K562 (cell line): Measurements from ENCODE around the gene VIT. TPM values are rescaled to one million over a fixed set of nuclear protein-coding genes. Genes with fewer than 3 reads are reported as not detected.

Experiments used
- ATAC-seq: fragments of 200-7000 bp; cut with Tn5 transposase; 3 replicates; pipeline ENCODE4 v1.9.1; 2020; ENCODE audit warnings: moderate library complexity
- BruUV-seq: library from RNA; stranded (reverse); fragments of 400-500 nt; replicated peaks from 2 replicates; lab custom pipeline; 2021; lab: Mats Ljungman, UMichigan
- CTCF ChIA-PET: fragments of 300-600 bp; formaldehyde crosslinking; extraction: SDS; loops from one replicate; lab custom pipeline; 2021; ENCODE audit warnings: low intra/inter-chr PET ratio; lab: Yijun Ruan, JAX
- POLR2A ChIA-PET: fragments of 300-600, 350-650 bp; sonication (Branson Sonifier 250); formaldehyde crosslinking; extraction: SDS; loops from one replicate; lab custom pipeline; 2021; ENCODE audit warnings: antibody characterized with exemption, inconsistent platforms; lab: Yijun Ruan, JAX
- DNase-seq, 4 experiments: peaks; one replicate each; pipeline versions ENCODE4 v3.0.0 to v3.0.0-alpha.2; 2011 to 2018; ENCODE audit warnings: low spot score in 3 of 4, mixed read lengths in 3 of 4; ENCODE audit errors: extremely low read depth in 1 of 4
- FAIRE-seq: peaks from 2 replicates; lab custom pipeline; 2011; peaks lifted over from hg19 to GRCh38; lab: Jason Lieb, UNC
- H2AFZ ChIP-seq: 2 replicates; pipeline ENCODE4 v1.6.0; 2011; ENCODE audit warnings: low read depth, low read length, control low read depth, inconsistent platforms
- H3K27ac ChIP-seq: fragments of 200-600 bp; 3 replicates; pipeline ENCODE4 v1.8.0; 2011; ENCODE audit warnings: low read depth, mild to moderate bottlenecking, control low read depth, inconsistent platforms, low read length, moderate library complexity, mixed read lengths; ENCODE audit errors: extremely low read depth
- H3K27me3 ChIP-seq, 2 experiments: fragments of 300-600 bp in 1 of 2; 2 replicates in 1 of 2; 3 replicates in 1 of 2; pipeline versions ENCODE4 v1.6.0 to v1.8.0; 2011; ENCODE audit warnings: inconsistent platforms in 2 of 2, low read length in 2 of 2, mild to moderate bottlenecking in 1 of 2, mixed read lengths in 1 of 2, moderate library complexity in 1 of 2; ENCODE audit not compliant: control insufficient read depth in 2 of 2, insufficient read depth in 2 of 2
- H3K36me3 ChIP-seq: fragments of 300-600 bp; 3 replicates; pipeline ENCODE4 v1.8.0; 2011; ENCODE audit warnings: mild to moderate bottlenecking, low read length, inconsistent platforms; ENCODE audit not compliant: control insufficient read depth, insufficient read depth
- H3K4me1 ChIP-seq, 2 experiments: fragments of 200-600 bp in 1 of 2; replicated peaks in 1 of 2; 2 replicates in 1 of 2; 3 replicates in 1 of 2; pipeline versions ENCODE4 v1.5.1 to v1.8.0; 2011; ENCODE audit warnings: inconsistent platforms in 2 of 2, low read length in 2 of 2, mild to moderate bottlenecking in 1 of 2, mixed read lengths in 1 of 2, moderate library complexity in 1 of 2; ENCODE audit not compliant: control insufficient read depth in 2 of 2, insufficient read depth in 2 of 2
- H3K4me2 ChIP-seq: 2 replicates; pipeline ENCODE4 v1.6.1; 2011; ENCODE audit warnings: low read length, control low read depth, inconsistent platforms, mixed read lengths; ENCODE audit not compliant: insufficient read depth
- H3K4me3 ChIP-seq: fragments of 200-600 bp; sonication (generic), shearing (Covaris generic); 2 replicates; pipeline ENCODE4 v1.5.1; 2016; ENCODE audit warnings: control low read depth, inconsistent platforms
- H3K79me2 ChIP-seq: fragments of 200-600 bp; 3 replicates; pipeline ENCODE4 v1.8.0; 2011; ENCODE audit warnings: low read length, inconsistent platforms; ENCODE audit not compliant: control insufficient read depth, insufficient read depth
- H3K9ac ChIP-seq, 2 experiments: 2 replicates each; pipeline versions ENCODE4 v1.6.0 to v1.6.1; 2011; ENCODE audit warnings: low read depth in 2 of 2, low read length in 2 of 2, control low read depth in 1 of 2, inconsistent platforms in 1 of 2, mild to moderate bottlenecking in 1 of 2, mixed read lengths in 1 of 2; ENCODE audit not compliant: insufficient read depth in 1 of 2
- H3K9me1 ChIP-seq: one replicate; pipeline ENCODE4 v1.6.0; 2011; ENCODE audit warnings: inconsistent platforms, mild to moderate bottlenecking, low read length, moderate library complexity; ENCODE audit not compliant: control insufficient read depth, insufficient read depth
- H3K9me3 ChIP-seq: replicated peaks from 2 replicates; pipeline ENCODE4 v1.5.1; 2011; ENCODE audit warnings: low read depth, low read length, inconsistent platforms; ENCODE audit not compliant: control insufficient read depth, insufficient read depth
- H4K20me1 ChIP-seq: replicated peaks from 2 replicates; pipeline ENCODE4 v1.6.1; 2011; ENCODE audit warnings: low read length, inconsistent platforms, mixed read lengths; ENCODE audit not compliant: control insufficient read depth, insufficient read depth
- ARID1B ChIP-seq: fragments of 450-650 bp; IDR thresholded peaks from 2 replicates; pipeline ENCODE4 v1.6.1; 2016; ENCODE audit warnings: antibody characterized with exemption, mild to moderate bottlenecking, inconsistent platforms
- EZH2 ChIP-seq: IDR thresholded peaks from 2 replicates; pipeline ENCODE4 v1.6.1; 2012; ENCODE audit warnings: low read depth, mild to moderate bottlenecking, inconsistent platforms, low read length, borderline replicate concordance
- MED1 ChIP-seq: sonication (generic); formaldehyde crosslinking; IDR thresholded peaks from 2 replicates; pipeline ENCODE4 v1.8.1; 2023; ENCODE audit warnings: missing genetic modification reagents, borderline replicate concordance
- NCOA6 ChIP-seq: fragments of 450-650 bp; IDR thresholded peaks from 2 replicates; pipeline ENCODE4 v1.6.1; 2017; ENCODE audit warnings: mild to moderate bottlenecking
- NCOR1 ChIP-seq: fragments of 450-650 bp; IDR thresholded peaks from 2 replicates; pipeline ENCODE4 v1.6.1; 2016; ENCODE audit warnings: mild to moderate bottlenecking, moderate library complexity
- NFE2 ChIP-seq: IDR thresholded peaks from 2 replicates; pipeline ENCODE4 v1.6.1; 2014; ENCODE audit warnings: antibody characterized with exemption, low read depth
- SRF ChIP-seq, 2 experiments: fragments of 250-450, 450-650 bp in 1 of 2; sonication (Bioruptor Pico) in 1 of 2; sonication (generic) in 1 of 2; formaldehyde crosslinking; IDR thresholded peaks; 2 replicates each; pipeline versions ENCODE4 v1.5.0 to v1.5.1; 2020 to 2022; ENCODE audit warnings: mild to moderate bottlenecking in 1 of 2, missing genetic modification reagents in 1 of 2
- SRSF1 ChIP-seq: fragments of 200-400 bp; formaldehyde crosslinking; IDR thresholded peaks from 2 replicates; pipeline ENCODE4 v1.6.1; 2017; ENCODE audit warnings: mild to moderate bottlenecking, low read depth, low read length, moderate library complexity
- YBX1 ChIP-seq: fragments of 450-650 bp; IDR thresholded peaks from 2 replicates; pipeline ENCODE4 v1.7.1; 2016; ENCODE audit warnings: mild to moderate bottlenecking
- WGBS: fragments of 100-300 bp; shearing (Covaris generic); methylation state at CpG from one replicate; pipeline ENCODE4 v1.1.6; 2016; ENCODE audit warnings: low coverage, mixed read lengths; ENCODE audit not compliant: insufficient coverage; ENCODE audit errors: missing lambda C conversion rate; 5-methylcytosine and 5-hydroxymethylcytosine counted together
- in situ Hi-C: fragments of 300-500 bp; cut with MboI; formaldehyde crosslinking; loops from 4 replicates; pipeline ENCODE4 v1.15.0; 2018; ENCODE audit warnings: inconsistent platforms, mixed read lengths
- intact Hi-C: fragments of 100-400 bp; cut with micrococcal nuclease; formaldehyde crosslinking; loops from 2 replicates; pipeline ENCODE4 v1.14.2; 2022
- polyA plus RNA-seq, 8 experiments: library from polyadenylated mRNA; depleted of rRNA in 4 of 8; stranded (reverse) in 5 of 8; unstranded in 3 of 8; fragments of >200 nt; fragmentation: Nextera tagmentation in 2 of 8; fragmentation: Illumina TruSeq in 1 of 8; extraction: Ambion mirVana in 2 of 8; extraction: Trizol in 1 of 8; gene quantifications; 2 replicates each; pipeline versions ENCODE4 v1.2.1 to v1.2.3, GENCODE V29; 2011 to 2014; ENCODE audit warnings: inconsistent platforms in 1 of 8, missing spikeins in 1 of 8
- total RNA-seq, 7 experiments: library from RNA; depleted of rRNA in 6 of 7; stranded (reverse); fragments of >200 nt in 6 of 7; fragmentation: Illumina TruSeq in 2 of 7; extraction: Trizol in 2 of 7; gene quantifications; 2 replicates each; pipeline versions ENCODE4 v1.2.1 to v1.2.3, GENCODE V29; 2011 to 2021; ENCODE audit warnings: low replicate concordance in 1 of 7
- TF ChIP-seq, protein P1 (sequence below): sonication (generic); formaldehyde crosslinking; IDR thresholded peaks from 2 replicates; pipeline ENCODE4 v1.8.0; 2022; ENCODE audit warnings: mild to moderate bottlenecking, missing genetic modification reagents

Gene VIT
- total and polyA plus RNA-seq, 9 of the 15 experiments (the other 6 are each of a cell fraction or from before 2014, with no cell fraction given) = not detected

DNA sequence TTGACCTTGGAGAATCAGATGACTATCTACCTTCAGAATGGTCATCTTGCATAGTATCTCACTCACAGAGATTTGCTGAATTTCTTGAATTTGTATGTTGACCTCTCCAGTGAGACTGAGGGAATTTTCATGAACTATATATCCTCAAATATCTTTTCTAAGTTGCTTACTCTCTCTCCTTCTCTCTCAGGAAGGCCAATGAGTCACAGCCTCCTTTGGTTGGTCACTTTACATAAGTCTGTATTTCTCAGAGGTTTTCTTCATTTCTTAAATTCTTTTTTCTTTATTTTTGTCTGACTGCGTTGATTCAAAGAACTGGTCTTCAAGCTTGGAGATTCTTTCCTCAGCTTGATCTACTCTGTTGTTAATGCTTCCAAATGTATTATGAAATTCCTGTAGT, 51.7 kb downstream of the VIT start:
- Histone ChIP-seq H3K9me1 (no peaks in the 10 kb centered on the region), H3K36me3 (no peaks in the 10 kb centered on the region), H3K4me3 (no peak overlapping the region), H4K20me1 (no peaks in the 10 kb centered on the region), H3K9me3 (no peaks in the 10 kb centered on the region), H3K27ac (no peak overlapping the region), H3K27me3 (peaks cover 0 to 5% of the 10 kb centered on the region in 2 experiments; a peak in 2 of 5 replicates), H3K79me2 (no peaks in the 10 kb centered on the region), H3K9ac (no peak overlapping the region), H3K4me1 (no peaks in the 10 kb centered on the region), H2AFZ (no peak overlapping the region), H3K4me2 (no peak overlapping the region)
- CTCF ChIA-PET = no interaction called here
- no peak for ATAC-seq
- WGBS = 0% methylated on average over 1 of the region's 1 CpG
- no peak for FAIRE-seq
- in situ Hi-C loops (no loop called here), intact Hi-C loops (no loop called here)
- no TSS peak for BruUV-seq
- POLR2A ChIA-PET = interaction anchor here (0.7 kb wide), 1 partner anchor 14 kb away, joined by 3 read pairs; no protein-coding TSS in a partner anchor
- TF ChIP-seq EZH2 (no peak), ARID1B (no peak), NCOR1 (no peak), MED1 (CRISPR knock-in tag) (no peak), YBX1 (no peak), NCOA6 (no peak), SRSF1 (no peak), NFE2 (no peak), SRF (CRISPR knock-in tag; IDR thresholded peaks at IDR 0.05) (no peak)
- TF ChIP-seq, protein P1, sequence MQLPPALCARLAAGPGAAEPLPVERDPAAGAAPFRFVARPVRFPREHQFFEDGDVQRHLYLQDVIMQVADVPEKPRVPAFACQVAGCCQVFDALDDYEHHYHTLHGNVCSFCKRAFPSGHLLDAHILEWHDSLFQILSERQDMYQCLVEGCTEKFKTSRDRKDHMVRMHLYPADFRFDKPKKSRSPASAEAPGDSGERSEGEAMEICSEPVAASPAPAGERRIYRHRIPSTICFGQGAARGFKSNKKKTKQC (CRISPR knock-in tag) = no peak
- DNase-seq = no peak
